Stimulated activated CD8-positive, alpha-beta memory T cell treated with anti-CD3 and anti-CD28 coated beads, Interleukin-4, amount 100 ng/mL, for 24 hours (primary cell): ENCODE data around the gene RRBP1.
"Not testable (repeated sequence)": the region's sequence is repeated elsewhere in the genome, so short reads cannot be mapped to it uniquely, and the experiment has no call there.

ENCODE experiments used
- DNase-seq: peaks from one replicate; pipeline ENCODE4 v3.0.0-alpha.2; 2020; ENCODE audit warnings: low read depth

RRBP1 gene

GRCh38 chr20:17709361-17710293 lies 27.6 kb upstream of the RRBP1 start:
- no peak for DNase-seq

- DNase-seq: no peak
These were observed 26.8 kb upstream of the RRBP1 start for GRCh38 chr20:17708675-17709360.

GRCh38 chr20:17707951-17708350 lies 25.9 kb upstream of the RRBP1 start:
- not testable (repeated sequence) for DNase-seq

GRCh38 chr20:17706632-17707031 lies 24.6 kb upstream of the RRBP1 start:
- no peak for DNase-seq

GRCh38 chr20:17705916-17706315 lies 23.9 kb upstream of the RRBP1 start:
- DNase-seq: no peak

GRCh38 chr20:17704589-17705317 lies 22.7 kb upstream of the RRBP1 start:
- DNase-seq: no peak

GRCh38 chr20:17701826-17702225 lies 19.8 kb upstream of the RRBP1 start:
- no peak for DNase-seq

- DNase-seq: no peak
These were observed 18.6 kb upstream of the RRBP1 start for GRCh38 chr20:17700637-17701036.

- DNase-seq: no peak
These were observed 17.9 kb upstream of the RRBP1 start, which contains the start of gene BANF2 for GRCh38 chr20:17699931-17700351. BANF2 (plus strand) TSS chr20:17699966; CDS start chr20:17725026, 25,060 bp downstream.

- no peak for DNase-seq
These were observed 16.3 kb upstream of the RRBP1 start for GRCh38 chr20:17698384-17698783.

GRCh38 chr20:17697171-17697570 lies 15.1 kb upstream of the RRBP1 start:
- no peak for DNase-seq

- DNase-seq: no peak
These were observed 14.2 kb upstream of the RRBP1 start for GRCh38 chr20:17696287-17696686.

GRCh38 chr20:17694767-17695166 lies 12.7 kb upstream of the RRBP1 start:
- DNase-seq: no peak

- DNase-seq: no peak
These were observed 11.5 kb upstream of the RRBP1 start for GRCh38 chr20:17693444-17694001.

- no peak for DNase-seq
These were observed 9.7 kb upstream of the RRBP1 start for GRCh38 chr20:17691758-17692157.

- no peak for DNase-seq
These were observed 8.1 kb upstream of the RRBP1 start for GRCh38 chr20:17690144-17690543.

- DNase-seq: no peak
These were observed 6.9 kb upstream of the RRBP1 start for GRCh38 chr20:17688965-17689364.

GRCh38 chr20:17687800-17688199 lies 5.8 kb upstream of the RRBP1 start:
- no peak for DNase-seq

GRCh38 chr20:17685168-17685567 lies 3.1 kb upstream of the RRBP1 start:
- no peak for DNase-seq

GRCh38 chr20:17684077-17684888 lies 2.2 kb upstream of the RRBP1 start:
- DNase-seq: no peak
